Inferior parietal cortex (tissue), 1 donor: ENCODE results near the gene AFDN.

Experiments used
- DNase-seq: peaks from one replicate; pipeline ENCODE4 v3.0.0-alpha.2; 2016; ENCODE audit errors: extremely low spot score

AFDN gene, protein sequence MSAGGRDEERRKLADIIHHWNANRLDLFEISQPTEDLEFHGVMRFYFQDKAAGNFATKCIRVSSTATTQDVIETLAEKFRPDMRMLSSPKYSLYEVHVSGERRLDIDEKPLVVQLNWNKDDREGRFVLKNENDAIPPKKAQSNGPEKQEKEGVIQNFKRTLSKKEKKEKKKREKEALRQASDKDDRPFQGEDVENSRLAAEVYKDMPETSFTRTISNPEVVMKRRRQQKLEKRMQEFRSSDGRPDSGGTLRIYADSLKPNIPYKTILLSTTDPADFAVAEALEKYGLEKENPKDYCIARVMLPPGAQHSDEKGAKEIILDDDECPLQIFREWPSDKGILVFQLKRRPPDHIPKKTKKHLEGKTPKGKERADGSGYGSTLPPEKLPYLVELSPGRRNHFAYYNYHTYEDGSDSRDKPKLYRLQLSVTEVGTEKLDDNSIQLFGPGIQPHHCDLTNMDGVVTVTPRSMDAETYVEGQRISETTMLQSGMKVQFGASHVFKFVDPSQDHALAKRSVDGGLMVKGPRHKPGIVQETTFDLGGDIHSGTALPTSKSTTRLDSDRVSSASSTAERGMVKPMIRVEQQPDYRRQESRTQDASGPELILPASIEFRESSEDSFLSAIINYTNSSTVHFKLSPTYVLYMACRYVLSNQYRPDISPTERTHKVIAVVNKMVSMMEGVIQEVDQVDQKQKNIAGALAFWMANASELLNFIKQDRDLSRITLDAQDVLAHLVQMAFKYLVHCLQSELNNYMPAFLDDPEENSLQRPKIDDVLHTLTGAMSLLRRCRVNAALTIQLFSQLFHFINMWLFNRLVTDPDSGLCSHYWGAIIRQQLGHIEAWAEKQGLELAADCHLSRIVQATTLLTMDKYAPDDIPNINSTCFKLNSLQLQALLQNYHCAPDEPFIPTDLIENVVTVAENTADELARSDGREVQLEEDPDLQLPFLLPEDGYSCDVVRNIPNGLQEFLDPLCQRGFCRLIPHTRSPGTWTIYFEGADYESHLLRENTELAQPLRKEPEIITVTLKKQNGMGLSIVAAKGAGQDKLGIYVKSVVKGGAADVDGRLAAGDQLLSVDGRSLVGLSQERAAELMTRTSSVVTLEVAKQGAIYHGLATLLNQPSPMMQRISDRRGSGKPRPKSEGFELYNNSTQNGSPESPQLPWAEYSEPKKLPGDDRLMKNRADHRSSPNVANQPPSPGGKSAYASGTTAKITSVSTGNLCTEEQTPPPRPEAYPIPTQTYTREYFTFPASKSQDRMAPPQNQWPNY (N-terminal part only)

DNA sequence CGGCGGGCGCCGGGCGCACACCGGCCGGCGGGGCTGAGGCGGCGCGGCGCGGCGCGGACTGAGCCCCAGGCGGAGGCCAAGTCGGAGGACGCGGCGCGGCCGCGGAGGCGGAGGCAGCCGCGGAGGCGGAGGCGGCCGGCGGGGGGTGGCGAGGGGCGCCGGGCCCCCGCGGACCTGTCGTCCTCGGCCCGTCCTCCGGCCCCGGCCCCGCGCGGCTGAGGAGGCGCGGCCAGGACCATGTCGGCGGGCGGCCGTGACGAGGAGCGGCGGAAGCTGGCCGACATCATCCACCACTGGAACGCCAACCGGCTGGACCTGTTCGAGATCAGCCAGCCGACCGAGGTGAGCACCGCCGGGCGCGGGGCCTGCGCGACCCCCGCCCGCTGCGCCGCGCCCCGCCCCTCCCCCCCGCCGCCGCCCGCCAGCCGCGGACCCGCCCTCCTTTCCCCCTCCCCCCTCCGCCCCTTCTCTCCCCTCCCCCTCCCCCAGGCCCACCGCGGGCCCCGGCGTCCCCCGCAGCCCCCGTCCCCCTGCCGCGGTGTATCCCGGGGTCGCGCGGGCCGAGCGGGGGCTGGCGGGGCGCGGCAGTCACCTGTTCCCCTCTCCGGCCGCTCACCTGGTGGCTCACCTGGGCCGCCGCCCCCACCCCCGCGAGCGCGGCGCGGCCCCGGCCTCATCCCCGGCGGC, at the start of gene AFDN:
Gene AFDN (plus strand): TSS at position 16 of the 687 bp plus-strand sequence. CDS start 222 bp downstream, at position 238.
- no peak for DNase-seq

DNA sequence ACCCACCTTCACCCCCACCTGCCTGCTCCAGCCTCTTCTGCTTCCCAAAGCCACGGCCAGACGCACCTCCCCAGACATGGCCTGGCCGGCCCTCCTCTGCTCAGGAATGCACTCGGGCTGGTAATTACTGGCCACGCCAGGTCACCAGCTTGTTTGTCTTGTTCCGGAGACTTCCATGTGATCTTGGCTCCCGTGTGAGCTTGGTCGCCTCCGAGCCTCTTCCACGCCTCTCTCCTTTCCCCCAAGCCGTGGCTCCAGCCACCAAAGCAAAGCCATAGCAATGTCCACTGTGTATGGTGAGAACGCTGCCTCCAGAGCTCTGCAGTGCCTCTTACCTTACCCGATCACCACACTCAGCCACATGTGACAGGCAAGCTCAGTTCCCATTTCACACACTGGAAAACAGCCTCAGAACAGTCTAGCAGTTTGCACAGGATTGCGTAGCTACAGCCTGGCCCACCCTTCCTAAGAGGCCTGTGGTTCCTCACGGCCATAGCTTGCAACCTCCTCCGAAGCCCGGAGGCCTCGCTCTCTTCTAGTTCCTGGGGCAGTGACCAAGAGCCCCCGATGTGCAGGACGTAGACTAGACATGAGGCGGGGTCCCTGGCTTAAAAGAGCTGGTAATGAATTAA, 48.1 kb upstream of the AFDN start:
- no peak for DNase-seq

DNA sequence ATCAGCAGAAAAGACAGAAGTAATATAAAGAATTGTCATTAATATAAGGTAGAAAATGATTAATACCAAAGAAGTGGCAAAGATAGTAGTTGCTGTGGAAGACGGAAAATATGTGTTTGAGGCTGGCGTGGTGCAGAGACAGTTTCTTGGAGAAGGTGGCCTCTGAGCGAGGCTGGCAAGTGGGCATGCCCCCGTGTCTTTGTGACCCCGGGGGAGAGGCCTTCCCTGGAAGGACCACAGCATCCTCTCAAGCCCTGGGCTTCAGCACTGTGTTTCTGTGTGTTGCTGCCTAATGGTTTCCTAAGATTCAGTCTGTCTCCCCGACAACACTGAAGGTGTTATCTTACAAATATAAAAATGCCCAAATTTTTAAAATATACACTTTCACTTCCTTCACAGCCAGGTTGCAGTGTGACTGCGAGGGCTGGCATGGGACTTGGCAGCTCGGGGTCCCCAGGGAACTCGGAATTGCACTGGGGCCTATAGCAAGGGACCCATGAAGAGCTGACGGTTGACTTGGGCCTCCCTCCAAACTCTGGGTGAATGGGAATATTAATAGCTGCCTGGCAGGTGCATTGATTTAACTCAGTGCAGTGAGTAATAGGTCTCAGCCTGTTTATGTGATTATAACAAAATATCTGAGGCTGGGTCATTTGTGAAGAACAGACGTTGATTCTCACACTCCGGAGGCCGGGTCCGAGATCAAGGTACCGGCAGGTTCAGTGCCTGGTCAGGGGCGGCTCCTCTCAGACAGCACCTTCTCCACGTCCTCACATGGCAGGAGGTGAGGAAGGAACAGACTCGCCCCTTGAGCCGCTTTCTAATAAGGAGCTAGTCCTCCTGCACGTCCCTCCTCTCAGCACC, 47.4 kb upstream of the AFDN start:
- no peak for DNase-seq

DNA sequence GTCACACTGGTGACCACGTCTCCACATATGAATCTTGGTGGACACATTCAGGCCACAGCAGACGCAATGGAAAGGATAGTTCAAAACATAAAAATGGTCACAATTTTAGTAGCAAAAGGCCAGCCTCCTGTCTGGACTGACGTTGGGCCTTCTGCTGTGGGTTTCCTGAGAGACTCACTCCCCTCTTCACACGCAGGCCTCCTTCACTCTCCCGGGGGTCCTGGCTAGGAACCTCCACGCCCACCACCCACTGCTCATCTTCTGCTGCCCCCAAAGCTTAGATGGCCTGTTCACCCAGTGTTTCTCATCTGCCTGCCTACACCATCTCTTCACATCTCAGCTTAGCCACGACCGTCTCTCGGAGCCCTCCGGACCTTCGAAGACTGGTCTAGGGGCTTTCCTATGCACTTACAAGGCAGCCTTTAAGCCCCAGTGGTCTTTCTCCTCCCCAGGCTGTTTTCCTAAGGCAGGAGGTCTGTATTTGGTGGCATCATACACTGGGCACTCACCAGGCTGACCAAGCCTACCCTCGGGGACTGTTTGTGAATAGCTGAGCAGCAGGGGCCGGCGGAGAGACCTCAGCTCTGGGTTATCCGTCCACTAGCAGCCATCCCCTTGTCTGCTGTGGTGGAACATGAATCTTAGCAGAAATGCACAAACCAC, 46.6 kb upstream of the AFDN start:
- no peak for DNase-seq

DNA sequence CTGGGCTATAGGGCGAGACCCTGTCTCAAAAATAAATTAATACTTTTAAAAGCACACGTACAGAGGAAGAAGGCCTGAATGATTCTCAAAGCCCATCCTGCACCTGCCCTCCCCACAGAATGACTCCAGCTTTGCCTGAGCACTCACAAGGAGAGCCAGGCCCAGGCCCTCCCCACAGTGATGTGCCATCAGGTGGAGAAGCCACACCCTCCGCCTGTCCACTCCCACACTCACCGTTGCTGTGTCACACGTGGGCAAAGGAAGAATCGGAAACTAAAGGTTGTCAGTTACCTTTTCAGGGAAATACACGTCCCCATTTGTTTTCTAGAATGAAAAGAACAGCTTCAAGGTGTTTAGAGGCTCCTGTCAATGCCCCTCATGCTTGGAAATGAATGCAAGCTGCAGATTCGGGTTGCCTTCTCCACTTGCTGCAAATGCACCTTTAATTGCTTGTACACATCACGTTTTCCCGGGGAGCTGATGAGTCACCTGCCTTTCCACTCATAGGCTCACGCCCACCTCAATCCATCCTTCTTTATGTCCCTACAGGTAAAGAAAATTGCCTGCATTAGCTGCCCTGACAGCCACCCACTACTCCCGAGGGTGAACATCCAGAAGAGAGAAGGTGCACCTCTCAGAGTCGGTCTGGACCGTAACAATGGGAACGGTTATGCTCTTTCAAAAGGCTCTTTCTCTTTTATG, 45.5 kb upstream of the AFDN start:
- no peak for DNase-seq

DNA sequence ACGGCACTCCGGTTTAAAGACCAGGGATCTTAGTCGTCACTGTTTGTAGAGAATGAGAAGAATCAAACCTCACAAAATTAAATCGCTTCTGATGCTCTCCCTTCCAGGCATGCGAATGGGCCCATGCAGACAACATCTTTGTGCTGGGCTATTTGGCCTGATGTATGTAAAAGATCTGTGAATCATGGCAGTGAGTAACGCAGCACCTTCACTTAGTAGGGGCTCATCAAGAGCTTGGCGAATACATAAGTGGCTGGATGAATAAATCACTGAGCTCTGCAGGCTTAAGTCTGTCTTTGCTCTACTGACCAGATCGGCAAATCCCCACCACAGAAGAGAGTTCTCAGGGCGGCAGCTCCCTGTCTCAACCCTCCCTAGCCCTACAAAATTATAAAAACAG, 44.8 kb upstream of the AFDN start:
- DNase-seq = no peak

DNA sequence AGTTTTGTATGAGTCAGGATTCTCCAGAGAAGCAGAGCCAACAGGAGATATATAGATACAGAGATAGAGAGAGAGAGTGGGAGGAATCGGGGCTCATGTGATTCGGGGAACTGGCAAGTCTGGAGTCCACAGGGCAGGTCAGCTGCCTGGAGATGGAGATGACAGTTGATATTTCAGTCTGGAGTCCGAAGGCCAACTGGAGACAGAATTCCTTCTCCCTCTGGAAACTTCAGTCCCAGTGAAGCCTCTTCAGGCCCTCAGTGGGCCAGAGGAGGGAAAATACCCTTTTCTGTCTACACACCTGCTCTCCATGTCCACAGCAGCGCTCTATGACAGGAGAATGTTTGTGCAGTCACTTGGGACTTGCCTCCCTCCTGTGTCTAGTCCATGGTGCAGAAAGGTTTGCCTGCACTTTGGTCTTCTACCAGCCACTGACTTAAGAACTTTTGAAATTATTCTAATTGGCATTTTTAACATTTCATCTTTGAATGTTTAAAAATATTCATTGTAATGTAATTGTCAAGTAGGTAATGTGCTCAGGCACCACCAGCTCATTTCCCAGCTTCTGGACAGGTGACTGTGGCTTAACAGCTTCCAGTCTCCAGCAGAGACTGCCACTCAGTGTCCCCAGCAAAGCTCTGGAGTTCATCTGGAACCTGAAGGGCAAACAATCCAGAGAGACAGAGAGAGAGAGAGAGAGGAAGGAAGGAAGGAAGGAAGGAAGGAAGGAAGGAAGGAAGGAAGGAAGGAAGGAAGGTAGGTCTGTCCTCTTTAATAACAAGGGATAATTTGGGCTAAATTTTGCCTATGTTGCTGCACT, 43.8 kb upstream of the AFDN start:
- no peak for DNase-seq

DNA sequence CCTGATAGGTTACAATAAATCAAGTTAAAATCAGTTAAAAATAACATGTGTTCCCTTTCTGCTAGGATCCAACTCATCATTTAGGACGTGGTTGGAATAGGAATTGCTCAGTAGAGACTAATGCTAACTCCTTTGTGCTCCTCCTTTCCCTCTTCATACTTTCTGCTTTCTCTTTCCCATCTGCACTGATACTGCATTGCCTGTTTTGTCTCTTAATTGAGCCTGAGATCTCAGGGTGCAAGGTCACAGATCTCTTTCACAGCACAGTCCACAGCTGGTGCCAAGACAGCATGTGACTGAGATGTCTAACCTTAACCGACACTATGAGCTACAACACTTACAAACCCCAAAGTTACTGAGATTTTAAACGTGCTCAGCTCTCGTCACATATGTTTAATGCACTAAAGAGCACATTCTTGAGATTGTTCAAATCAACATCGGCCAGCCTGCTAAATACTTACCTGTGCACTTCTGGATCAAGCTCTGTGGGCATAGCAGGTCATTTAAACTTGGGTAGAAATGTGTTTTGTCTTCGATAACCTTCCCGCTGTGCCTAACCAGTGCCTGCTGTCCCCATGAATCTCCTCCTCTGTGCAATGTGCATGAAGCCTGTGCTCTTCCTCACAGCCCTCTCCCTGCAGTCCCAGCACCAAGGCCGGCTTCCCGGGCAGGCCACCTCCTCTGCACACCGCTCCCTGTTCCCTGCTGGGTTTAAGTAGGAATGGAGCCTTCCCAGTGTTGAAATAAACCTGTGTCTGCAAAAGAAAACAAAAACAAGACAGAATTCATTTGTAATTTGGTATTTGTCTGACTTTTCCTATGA, 39.6 kb upstream of the AFDN start:
- DNase-seq = no peak

DNA sequence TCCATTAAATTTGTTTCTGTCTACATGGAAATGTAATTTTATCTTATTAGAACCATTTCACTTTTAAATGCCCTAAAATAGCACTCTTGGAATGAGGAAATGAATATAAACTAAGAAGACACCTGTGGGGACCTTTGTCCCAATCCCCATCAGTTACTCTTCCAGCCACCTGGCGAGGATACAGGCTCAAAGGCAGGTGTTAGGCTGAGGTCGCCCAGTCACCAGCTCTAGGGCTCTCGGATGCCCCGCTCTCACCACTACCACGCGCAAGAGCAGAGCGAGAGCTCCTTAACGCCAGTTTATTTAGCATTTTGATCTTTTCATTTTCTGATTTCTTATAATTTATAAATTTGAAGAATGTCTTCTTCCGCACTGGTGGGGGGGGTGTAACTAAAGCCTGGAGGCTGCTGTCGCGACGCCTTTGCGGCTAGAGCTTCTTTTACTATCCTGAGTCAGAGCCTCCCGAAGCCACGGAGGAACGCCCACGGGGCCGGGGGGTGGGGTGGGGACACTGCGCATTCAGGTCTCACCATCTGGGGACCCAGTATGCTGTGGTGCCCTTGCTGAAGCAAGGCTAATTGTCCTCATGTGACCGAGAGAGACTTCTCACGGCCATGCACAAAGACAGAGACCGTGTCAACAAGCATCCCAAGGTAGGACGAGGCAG, 38.7 kb upstream of the AFDN start:
- no peak for DNase-seq

DNA sequence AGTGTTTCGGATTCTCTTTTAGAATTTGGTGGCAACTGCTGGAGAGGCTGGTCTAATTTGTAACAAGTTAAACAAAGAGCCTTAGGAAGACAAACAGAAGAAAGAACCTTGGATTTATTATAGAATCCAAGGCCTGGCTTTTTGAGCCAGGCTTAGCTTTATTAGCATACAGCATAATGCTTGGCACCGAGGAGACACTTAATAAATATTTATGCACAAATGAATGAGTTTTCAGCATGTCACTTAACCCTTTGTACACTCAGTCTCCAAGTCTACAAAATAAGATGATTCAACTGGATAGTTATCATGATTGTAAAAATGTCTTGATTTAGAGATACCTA, 38.2 kb upstream of the AFDN start:
- no peak for DNase-seq

DNA sequence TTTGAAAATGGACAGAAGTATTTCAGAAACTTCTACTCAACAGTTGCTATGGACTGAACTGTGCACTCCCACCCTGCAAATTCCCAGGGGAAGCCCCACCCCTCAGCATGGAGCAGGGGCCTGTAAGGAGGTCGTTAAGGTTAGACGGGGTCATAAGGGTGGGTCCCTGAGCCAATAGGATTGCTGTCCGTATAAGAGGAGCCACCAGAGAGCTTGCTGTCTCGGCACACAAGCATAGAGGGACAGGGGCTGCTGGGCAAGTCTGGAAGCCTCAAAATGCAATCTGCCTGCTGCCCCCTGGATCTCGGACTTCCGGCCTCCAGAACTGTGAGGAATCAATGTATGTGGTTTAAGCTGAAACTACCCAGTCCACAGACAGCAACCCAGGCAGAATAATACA, 37.4 kb upstream of the AFDN start:
- DNase-seq = no peak

DNA sequence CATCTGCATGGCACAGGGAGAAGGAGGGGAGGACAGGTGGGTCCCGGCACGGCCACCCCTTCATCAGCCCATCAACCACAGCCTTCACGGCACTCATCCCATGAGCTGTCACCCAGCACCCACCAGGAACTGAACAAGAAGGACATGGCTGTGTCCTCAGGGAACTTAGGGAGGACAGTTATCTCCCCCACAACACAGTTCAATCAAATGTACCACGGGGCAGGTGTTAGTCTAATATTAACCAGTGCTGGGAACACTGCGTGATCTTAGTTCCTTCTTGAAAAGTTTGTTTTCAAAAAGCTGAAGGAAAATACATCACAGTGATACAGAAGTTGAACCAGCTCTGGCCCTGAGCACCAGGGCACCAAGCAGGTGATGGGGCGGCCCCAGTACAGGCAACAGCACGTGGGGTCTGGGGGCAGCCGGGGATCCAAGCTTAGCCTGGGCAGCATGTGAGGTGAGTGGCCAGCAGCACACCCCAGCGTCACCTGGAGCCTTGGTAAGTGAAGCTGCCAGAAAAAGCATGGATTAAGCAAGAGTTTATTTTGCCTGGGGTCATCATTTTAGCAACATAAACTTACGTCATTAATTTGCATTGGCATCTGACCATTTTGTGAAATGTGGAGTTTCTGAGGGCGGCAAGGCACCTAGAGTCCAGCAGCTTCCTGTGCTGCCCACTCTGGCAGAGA, 35.5 kb upstream of the AFDN start:
- DNase-seq = no peak

DNA sequence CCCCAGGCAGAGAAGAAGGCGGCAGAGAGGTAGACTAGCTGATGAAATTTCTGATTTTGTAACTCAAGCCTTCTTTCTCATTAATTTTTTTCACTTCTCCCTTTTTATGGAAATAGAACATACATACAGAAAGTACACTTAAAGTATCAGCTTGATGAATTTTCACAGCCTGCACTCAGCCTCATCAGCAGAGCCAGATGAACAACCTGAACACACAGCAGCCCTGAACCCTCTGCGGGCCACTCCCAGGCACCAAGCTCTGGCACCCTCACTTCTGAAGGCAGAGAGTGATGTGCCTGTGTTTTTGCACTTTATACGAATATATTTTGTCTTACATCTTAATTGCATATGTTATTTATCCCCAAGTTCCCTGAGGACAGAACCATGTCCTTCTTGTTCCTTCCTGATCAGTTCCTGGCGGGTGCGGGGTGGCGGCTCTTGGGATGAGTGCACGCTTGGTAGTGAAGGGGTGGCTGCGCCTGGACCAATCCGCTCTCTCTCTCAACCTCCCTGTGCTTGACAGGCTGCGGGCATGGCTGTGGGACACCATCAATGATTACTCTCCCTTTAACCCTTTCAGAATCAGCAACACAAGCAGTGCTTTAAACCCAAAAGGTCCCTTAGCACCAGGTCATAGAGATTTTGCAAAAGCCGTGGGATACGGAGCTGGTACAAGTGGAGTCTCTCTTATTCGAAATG, 34.8 kb upstream of the AFDN start:
- no peak for DNase-seq

DNA sequence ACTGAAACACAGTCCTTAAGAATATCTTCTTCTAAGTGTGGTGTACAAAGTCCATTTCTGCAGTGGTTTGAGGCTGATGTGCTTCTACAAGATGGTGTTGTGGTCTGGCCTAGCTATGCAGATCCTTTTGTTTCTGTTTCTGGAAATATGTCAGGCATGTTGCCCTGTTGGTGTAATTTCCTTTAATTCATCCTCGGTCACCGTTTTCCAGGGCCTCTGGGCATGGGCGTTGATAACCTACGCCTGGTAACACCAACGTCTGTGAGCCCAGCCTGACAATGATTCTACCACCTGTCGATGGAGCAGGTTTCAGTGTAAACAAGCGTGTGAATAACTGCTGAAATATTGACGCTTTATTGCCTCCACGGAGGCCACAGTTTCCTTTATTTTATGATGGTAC, 33.3 kb upstream of the AFDN start:
- DNase-seq = no peak
